DND-41 (cell line): ENCODE results near the gene VCL.

Experiments used
- CTCF ChIP-seq: IDR thresholded peaks from 2 replicates; pipeline ENCODE4 v1.5.1; 2012; ENCODE audit warnings: borderline replicate concordance, low read length, moderate library complexity, mild to moderate bottlenecking; ENCODE audit not compliant: poor library complexity, severe bottlenecking; ENCODE audit errors: extremely low read depth
- EZH2 ChIP-seq: IDR thresholded peaks from 3 replicates; pipeline ENCODE4 v1.6.1; 2012; ENCODE audit warnings: borderline replicate concordance, low read depth, mild to moderate bottlenecking, moderate library complexity, low read length, inconsistent platforms; ENCODE audit not compliant: severe bottlenecking

DNA sequence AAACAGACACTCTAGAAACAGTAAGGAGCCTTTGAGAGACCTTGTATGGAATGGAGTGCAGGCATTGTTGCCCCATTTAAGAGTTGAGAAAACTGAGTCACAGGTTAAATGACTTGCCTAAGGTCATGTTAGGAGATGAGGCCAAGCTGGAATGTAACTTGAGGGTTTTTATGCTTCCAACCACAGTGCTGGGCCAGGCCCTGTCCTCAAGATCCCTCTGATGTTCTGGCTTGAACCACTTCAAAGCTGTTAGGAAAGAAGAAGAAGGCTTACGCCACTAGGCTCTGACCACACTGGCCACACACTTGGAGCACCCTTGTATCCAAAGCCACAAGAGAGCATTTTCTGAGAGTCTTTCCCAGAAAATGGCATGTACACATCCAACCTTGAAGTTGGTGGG lies 44.3 kb upstream of the VCL start:
- TF ChIP-seq EZH2 (no peak), CTCF (no peak)
